Keratinocyte (primary cell): ENCODE measurements around the gene AJAP1. TPM values are rescaled to one million over a fixed set of nuclear protein-coding genes. Genes with fewer than 3 reads are reported as not detected.

Experiments used
- DNase-seq: peaks from one replicate; pipeline ENCODE4 v3.0.0-alpha.2; 2011; ENCODE audit warnings: low read depth, missing footprints, low spot score
- FAIRE-seq: peaks from 2 replicates; lab custom pipeline; 2011; peaks lifted over from hg19 to GRCh38; lab: Jason Lieb, UNC
- H2AFZ ChIP-seq: 2 replicates; pipeline ENCODE4 v1.6.0; 2012; ENCODE audit warnings: low read length, control low read depth, inconsistent platforms; ENCODE audit not compliant: control insufficient read depth
- H3K27ac ChIP-seq: 2 replicates; pipeline ENCODE4 v1.5.1; 2011; ENCODE audit warnings: low read length; ENCODE audit not compliant: control insufficient read depth, insufficient read depth
- H3K27me3 ChIP-seq: 3 replicates; pipeline ENCODE4 v1.6.0; 2011; ENCODE audit warnings: low read length; ENCODE audit not compliant: control insufficient read depth, insufficient read depth; ENCODE audit errors: extremely low read depth
- H3K36me3 ChIP-seq, 2 experiments: 2 replicates in 1 of 2; 3 replicates in 1 of 2; pipeline ENCODE4 v1.5.1; 2011; ENCODE audit warnings: low read length in 2 of 2, mild to moderate bottlenecking in 1 of 2; ENCODE audit not compliant: control insufficient read depth in 2 of 2, insufficient read depth in 2 of 2; ENCODE audit errors: extremely low read depth in 1 of 2
- H3K4me1 ChIP-seq: 3 replicates; pipeline ENCODE4 v1.5.1; 2011; ENCODE audit warnings: low read length; ENCODE audit not compliant: control insufficient read depth, insufficient read depth; ENCODE audit errors: extremely low read depth
- H3K4me2 ChIP-seq: 3 replicates; pipeline ENCODE4 v1.6.0; 2011; ENCODE audit warnings: low read depth, low read length; ENCODE audit not compliant: control insufficient read depth, insufficient read depth; ENCODE audit errors: extremely low read depth
- H3K4me3 ChIP-seq, 3 experiments: fragments of 200-600 bp in 1 of 3; sonication (generic) in 1 of 3; 2 replicates in 2 of 3; 3 replicates in 1 of 3; pipeline ENCODE4 v1.5.1; 2011 to 2016; ENCODE audit warnings: low read length in 3 of 3, mild to moderate bottlenecking in 3 of 3, control low read depth in 2 of 3, inconsistent platforms in 1 of 3, low read depth in 1 of 3, mixed read lengths in 1 of 3, mixed run types in 1 of 3, moderate library complexity in 1 of 3; ENCODE audit not compliant: control insufficient read depth in 2 of 3, insufficient read depth in 2 of 3; ENCODE audit errors: extremely low read depth in 1 of 3
- H3K79me2 ChIP-seq: 2 replicates; pipeline ENCODE4 v1.6.0; 2012; ENCODE audit warnings: low read length; ENCODE audit not compliant: control insufficient read depth, insufficient read depth
- H3K9ac ChIP-seq: 3 replicates; pipeline ENCODE4 v1.6.0; 2011; ENCODE audit warnings: low read length; ENCODE audit not compliant: control insufficient read depth, insufficient read depth; ENCODE audit errors: extremely low read depth
- H3K9me1 ChIP-seq: 3 replicates; pipeline ENCODE4 v1.6.0; 2011; ENCODE audit warnings: low read length; ENCODE audit not compliant: control insufficient read depth, insufficient read depth; ENCODE audit errors: extremely low read depth
- H3K9me3 ChIP-seq: 2 replicates; pipeline ENCODE4 v1.5.1; 2012; ENCODE audit warnings: low read depth, low read length; ENCODE audit not compliant: control insufficient read depth
- H4K20me1 ChIP-seq: 3 replicates; pipeline ENCODE4 v1.6.0; 2011; ENCODE audit warnings: low read length; ENCODE audit not compliant: control insufficient read depth, insufficient read depth; ENCODE audit errors: extremely low read depth
- CTCF ChIP-seq, 3 experiments: IDR thresholded peaks in 1 of 3; conservative IDR thresholded peaks in 1 of 3; optimal IDR thresholded peaks in 1 of 3; 2 replicates in 2 of 3; 3 replicates in 1 of 3; pipeline versions ENCODE3 to v1.5.1; 2011; ENCODE audit warnings: low read length in 3 of 3, mild to moderate bottlenecking in 3 of 3, moderate library complexity in 2 of 3, control low read depth in 1 of 3, inconsistent platforms in 1 of 3; ENCODE audit not compliant: insufficient read depth in 2 of 3; ENCODE audit errors: extremely low read depth in 1 of 3
- EZH2 ChIP-seq: IDR thresholded peaks from one replicate; pipeline ENCODE4 v1.6.1; 2012; ENCODE audit warnings: inconsistent platforms, mild to moderate bottlenecking, low read length, moderate library complexity
- dilution Hi-C: fragments of 300-500 bp; cut with MboI; formaldehyde crosslinking; loops from one replicate; pipeline ENCODE4 v1.7.0; 2020; ENCODE audit warnings: low sequenced_read_pairs; ENCODE audit not compliant: extremely low pct_ligation_motif_present
- polyA plus RNA-seq, 5 experiments: library from polyadenylated mRNA; depleted of rRNA in 3 of 5; stranded (reverse) in 3 of 5; stranded (forward) in 1 of 5; unstranded in 1 of 5; fragments of >200 nt; gene quantifications; 1 replicate in 1 of 5; 2 replicates in 3 of 5; 3 replicates in 1 of 5; pipeline versions ENCODE4 v1.2.1 to v1.2.3, GENCODE V29; 2011 to 2012; ENCODE audit warnings: missing spikeins in 2 of 5, low read depth in 1 of 5, low replicate concordance in 1 of 5

Gene AJAP1
- polyA plus RNA-seq, 1 donor (not counting 4 experiments of a cell fraction or from before 2014, with no cell fraction given) = 2.2 TPM

DNA sequence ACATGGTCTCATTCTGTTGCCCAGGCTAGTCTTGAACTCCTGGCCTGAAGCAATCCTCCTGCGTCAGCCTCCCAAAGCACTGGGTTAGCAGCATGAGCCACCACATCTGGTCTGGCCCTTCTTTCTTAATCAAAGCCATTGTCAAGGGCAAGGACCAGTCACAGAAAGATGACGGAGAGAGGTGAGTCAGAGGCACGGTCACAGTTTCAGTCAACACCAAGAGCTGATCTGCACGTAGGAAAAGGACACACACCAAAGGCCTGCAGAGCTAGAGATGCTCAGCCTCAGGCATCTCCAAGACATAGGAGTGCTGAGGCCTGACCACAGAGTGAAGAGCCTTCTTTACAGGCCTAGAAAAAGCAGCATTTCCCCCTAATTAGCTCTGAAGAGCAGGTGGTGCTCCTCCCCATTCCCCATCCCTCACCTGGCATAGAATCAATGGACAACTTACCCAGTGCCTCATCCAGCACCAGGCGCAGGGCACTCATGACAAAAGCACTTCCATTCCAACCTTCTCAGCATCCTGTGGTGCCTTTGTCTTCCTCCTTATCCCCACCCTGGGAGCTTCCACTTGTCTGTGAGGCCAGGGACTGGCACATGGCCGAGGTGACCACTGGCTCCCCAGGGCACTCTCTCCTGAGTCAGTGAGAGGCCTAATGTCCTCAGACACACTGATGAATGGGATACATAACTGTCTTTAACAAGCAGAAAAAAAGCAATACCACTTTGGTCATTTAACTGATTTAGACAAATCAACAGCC lies 139.8 kb downstream of the AJAP1 start:
- no peaks in the 10 kb centered on the region for H3K9me1 ChIP-seq
- H3K79me2 ChIP-seq = no peaks in the 10 kb centered on the region
- H2AFZ ChIP-seq = no peak overlapping the region
- no peaks in the 10 kb centered on the region for H3K4me1 ChIP-seq
- H3K9ac ChIP-seq = no peak overlapping the region
- dilution Hi-C loops = no loop called here
- H3K36me3 ChIP-seq = no peaks in the 10 kb centered on the region
- no peak overlapping the region for H3K27ac ChIP-seq
- no peaks in the 10 kb centered on the region for H3K9me3 ChIP-seq
- TF ChIP-seq EZH2 = no peak
- FAIRE-seq (no peak), DNase-seq (no peak)
- no peak overlapping the region for H3K4me2 ChIP-seq
- H3K4me3 ChIP-seq = no peak overlapping the region
- no peaks in the 10 kb centered on the region for H4K20me1 ChIP-seq
- no peaks in the 10 kb centered on the region for H3K27me3 ChIP-seq

DNA sequence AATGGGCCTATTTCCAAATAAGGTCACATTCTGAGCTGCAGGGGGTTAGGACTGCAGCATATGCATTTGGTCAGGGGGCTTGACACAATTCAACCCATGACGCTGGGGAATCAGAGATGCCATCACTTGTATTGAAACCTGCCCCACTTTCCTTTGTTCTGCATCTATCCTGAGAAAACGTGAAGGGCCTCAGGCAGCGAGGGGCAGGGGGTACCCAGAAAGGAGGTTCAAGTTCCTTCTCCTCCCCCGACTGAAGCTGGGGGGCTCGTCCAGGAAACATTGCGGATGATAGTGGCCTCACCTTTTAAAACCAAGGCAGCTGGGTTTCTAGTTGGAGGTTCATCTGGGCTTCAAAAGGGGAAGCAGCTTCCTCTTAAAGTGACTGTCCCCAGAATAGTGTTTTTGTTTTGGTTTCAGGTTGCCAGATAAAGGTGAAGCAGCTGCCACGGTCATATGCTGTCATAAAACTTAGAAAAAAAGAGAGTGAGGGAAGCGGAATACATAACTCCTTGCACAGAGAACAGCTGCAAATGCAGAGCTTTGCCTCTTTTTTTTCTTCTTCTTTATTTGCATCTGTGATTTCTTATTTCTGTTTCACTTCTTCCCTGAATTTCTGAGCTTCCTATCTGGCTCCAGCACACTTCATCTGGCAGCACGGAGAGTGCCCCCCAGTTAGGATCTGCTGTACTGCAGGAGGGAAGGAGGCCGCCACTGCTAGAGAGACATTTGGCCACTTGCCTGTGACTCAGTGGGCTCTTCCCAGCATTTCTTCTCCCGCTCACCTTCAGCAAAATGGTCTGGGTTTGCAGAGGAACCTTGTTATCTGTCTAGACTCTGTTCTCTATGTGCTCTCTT lies 142.0 kb downstream of the AJAP1 start:
- no peak for FAIRE-seq

More for the DNA sequence above, 142.0 kb downstream of the AJAP1 start:
- dilution Hi-C loops = no loop called here
- Histone ChIP-seq H3K79me2 (no peaks in the 10 kb centered on the region), H3K36me3 (no peaks in the 10 kb centered on the region), H3K4me1 (no peaks in the 10 kb centered on the region), H3K9me1 (no peaks in the 10 kb centered on the region), H4K20me1 (no peaks in the 10 kb centered on the region), H3K4me3 (no peak overlapping the region), H3K4me2 (no peak overlapping the region), H3K9me3 (no peaks in the 10 kb centered on the region), H3K9ac (no peak overlapping the region), H3K27ac (no peak overlapping the region), H2AFZ (no peak overlapping the region), H3K27me3 (no peaks in the 10 kb centered on the region)
- DNase-seq = no peak
- TF ChIP-seq CTCF (optimal IDR thresholded peaks at IDR 0.05 in 1 of 3, IDR thresholded peaks at IDR 0.05 in 1 of 3, conservative IDR thresholded peaks at IDR 0.05 in 1 of 3; ENCODE audit: extremely low read depth in 1 of 3, insufficient read depth in 2 of 3, low read length in 3 of 3) = no peak
- no peak for TF ChIP-seq EZH2
